Ramos (cell line): ENCODE data around the gene ADAM22.

Source experiments
- in situ Hi-C: fragments of 300-500 bp; cut with MboI; formaldehyde crosslinking; loops from one replicate; pipeline ENCODE4 v1.14.3; 2022; ENCODE audit warnings: low sequenced_read_pairs; ENCODE audit not compliant: unreplicated experiment

ADAM22 gene

GRCh38 chr7:88203401-88203800, 269.4 kb downstream of the ADAM22 start:
- in situ Hi-C loops = no loop called here

- in situ Hi-C loops = no loop called here
Measured at GRCh38 chr7:88204525-88205110, 270.6 kb downstream of the ADAM22 start.

- in situ Hi-C loops = no loop called here
Measured at GRCh38 chr7:88205179-88205578, 271.1 kb downstream of the ADAM22 start.

GRCh38 chr7:88206254-88206653, 272.2 kb downstream of the ADAM22 start:
- in situ Hi-C loops = no loop called here

- in situ Hi-C loops = no loop called here
Measured at GRCh38 chr7:88208521-88208920, 274.5 kb downstream of the ADAM22 start.

- in situ Hi-C loops = no loop called here
Measured at GRCh38 chr7:88212918-88213317, 278.9 kb downstream of the ADAM22 start.

- in situ Hi-C loops = no loop called here
Measured at GRCh38 chr7:88214456-88214855, 280.4 kb downstream of the ADAM22 start.

- in situ Hi-C loops = no loop called here
Measured at GRCh38 chr7:88215295-88215694, 281.2 kb downstream of the ADAM22 start.

GRCh38 chr7:88216276-88216675, 282.2 kb downstream of the ADAM22 start:
- in situ Hi-C loops = no loop called here

- in situ Hi-C loops = no loop called here
Measured at GRCh38 chr7:88217675-88218428, 283.8 kb downstream of the ADAM22 start.

GRCh38 chr7:88218429-88218745, 284.3 kb downstream of the ADAM22 start:
- in situ Hi-C loops = no loop called here

- in situ Hi-C loops = no loop called here
Measured at GRCh38 chr7:88218836-88219605, 285.0 kb downstream of the ADAM22 start.

- in situ Hi-C loops = no loop called here
Measured at GRCh38 chr7:88219781-88220747, 286.0 kb downstream of the ADAM22 start, which contains the start of gene SRI. TSS of gene SRI (minus strand) at chr7:88220038. CDS start at chr7:88220026, 12 bp downstream.

GRCh38 chr7:88223265-88223664, 289.2 kb downstream of the ADAM22 start:
- in situ Hi-C loops = no loop called here

GRCh38 chr7:88224601-88225275, 290.7 kb downstream of the ADAM22 start:
- in situ Hi-C loops = no loop called here

GRCh38 chr7:88226201-88226600, 292.1 kb downstream of the ADAM22 start:
- in situ Hi-C loops = no loop called here

GRCh38 chr7:88226886-88227516, 292.9 kb downstream of the ADAM22 start:
- in situ Hi-C loops = no loop called here

GRCh38 chr7:88229302-88229995, 295.4 kb downstream of the ADAM22 start:
- in situ Hi-C loops = no loop called here

- in situ Hi-C loops = no loop called here
Measured at GRCh38 chr7:88230646-88231045, 296.6 kb downstream of the ADAM22 start.
